GM12878 (cell line): ENCODE measurements around the gene RRM2.

Experiments
- ATF2 ChIP-seq: IDR thresholded peaks from 2 replicates; pipeline ENCODE4 v1.6.1; 2012; ENCODE audit warnings: low read length, inconsistent platforms
- CTCF ChIP-seq, 3 experiments: IDR thresholded peaks in 2 of 3; conservative IDR thresholded peaks in 1 of 3; 2 replicates each; pipeline ENCODE4 v1.5.1; 2011; ENCODE audit warnings: low read depth in 3 of 3, low read length in 3 of 3, mild to moderate bottlenecking in 3 of 3, control low read depth in 2 of 3, moderate library complexity in 2 of 3, inconsistent platforms in 1 of 3, mixed read lengths in 1 of 3; ENCODE audit not compliant: control insufficient read depth in 2 of 3, insufficient read depth in 1 of 3; ENCODE audit errors: extremely low read depth in 1 of 3
- EZH2 ChIP-seq: IDR thresholded peaks from 2 replicates; pipeline ENCODE4 v1.6.1; 2012; ENCODE audit warnings: low read depth, mild to moderate bottlenecking, control low read depth, inconsistent platforms, low read length, borderline replicate concordance; ENCODE audit not compliant: control insufficient read depth
- NR2C1 ChIP-seq: fragments of 450-650 bp; IDR thresholded peaks from 2 replicates; pipeline ENCODE4 v1.6.1; 2017; ENCODE audit warnings: antibody characterized with exemption, mild to moderate bottlenecking, moderate library complexity
- POLR2A ChIP-seq: IDR thresholded peaks from 2 replicates; pipeline ENCODE4 v1.6.1; 2011; ENCODE audit warnings: low read depth, mild to moderate bottlenecking, low read length
- RAD21 ChIP-seq: IDR thresholded peaks from 2 replicates; pipeline ENCODE4 v1.6.1; 2011; ENCODE audit warnings: mild to moderate bottlenecking, low read depth, low read length, moderate library complexity; ENCODE audit not compliant: insufficient read depth
- RBBP5 ChIP-seq: fragments of 200-600 bp; sonication (generic); conservative IDR thresholded peaks from 2 replicates; pipeline ENCODE4 v1.6.1; 2016
- REST ChIP-seq: IDR thresholded peaks from 2 replicates; pipeline ENCODE4 v1.6.1; 2012; ENCODE audit warnings: mild to moderate bottlenecking, low read depth, low read length
- SPI1 ChIP-seq: IDR thresholded peaks from 2 replicates; pipeline ENCODE4 v1.6.1; 2011; ENCODE audit warnings: low read depth, mild to moderate bottlenecking, low read length, moderate library complexity, borderline replicate concordance; ENCODE audit not compliant: insufficient read depth
- STAT3 ChIP-seq: IDR thresholded peaks from 2 replicates; pipeline ENCODE4 v1.6.1; 2011; ENCODE audit warnings: low read depth, low read length, improper control_type of control experiment

GRCh38 chr2:10087360-10087759, 35.2 kb upstream of the RRM2 start:
- TF ChIP-seq POLR2A, result no peak
- no peak for TF ChIP-seq CTCF (IDR thresholded peaks at IDR 0.05 in 2 of 3, conservative IDR thresholded peaks at IDR 0.05 in 1 of 3; ENCODE audit: control insufficient read depth in 2 of 3, extremely low read depth in 1 of 3, insufficient read depth in 1 of 3, low read depth in 3 of 3, low read length in 3 of 3)
- no peak for TF ChIP-seq SPI1
- no peak for TF ChIP-seq EZH2
- TF ChIP-seq NR2C1, result no peak
- no peak for TF ChIP-seq ATF2
- TF ChIP-seq RAD21, result no peak
- TF ChIP-seq REST, result no peak
- TF ChIP-seq STAT3, result no peak
- TF ChIP-seq RBBP5, result no peak
